ENCODE measurements around the gene GUCY1A1. TPM values are rescaled to one million over a fixed set of nuclear protein-coding genes. Genes with fewer than 3 reads are reported as not detected.

GUCY1A1 gene
- total and polyA plus RNA-seq, 2 of the 4 experiments (the other 2 are of a cell fraction), result 0.19 to 0.54 TPM

DNA sequence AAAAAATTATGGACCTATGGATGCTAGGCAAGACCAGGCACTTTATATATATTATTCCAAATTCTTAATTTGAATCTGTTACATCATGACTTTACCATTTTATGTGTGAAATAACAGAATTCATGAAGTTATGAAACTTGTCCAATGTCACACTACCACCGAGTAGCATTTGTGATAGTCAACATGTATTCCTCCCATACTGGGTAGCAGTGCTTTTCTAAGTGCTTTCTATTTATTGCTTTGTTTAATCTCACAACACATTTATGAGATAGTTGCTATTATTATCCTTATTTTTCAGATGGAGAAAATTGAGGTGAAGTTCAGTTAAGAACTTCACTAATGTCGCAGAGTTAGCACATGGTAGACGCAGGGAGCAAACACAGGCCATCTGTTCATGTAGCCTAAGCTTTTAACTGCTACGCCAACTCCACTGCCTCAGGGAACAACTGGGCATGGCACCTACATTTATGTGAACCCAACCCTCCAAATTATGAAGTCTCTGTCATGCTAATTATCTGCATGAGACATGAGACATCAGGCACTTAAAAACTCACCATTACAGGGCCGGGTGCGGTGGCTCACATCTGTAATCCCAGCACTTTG is 20.8 kb downstream of the GUCY1A1 start:
- no peak overlapping the region for H2BK5ac ChIP-seq (ENCODE audit: low read depth, low read length, poor library complexity, severe bottlenecking)
- no peaks in the 10 kb centered on the region for H3K36me3 ChIP-seq (ENCODE audit: control insufficient read depth, insufficient read depth, low read length)
- no peaks in the 10 kb centered on the region for H4K20me1 ChIP-seq (ENCODE audit: insufficient read depth, low read length)
- no peak overlapping the region for H3K23ac ChIP-seq (ENCODE audit: low read depth, low read length)
- H3K9me3 ChIP-seq (ENCODE audit: control insufficient read depth, insufficient read depth, low read length), result no peaks in the 10 kb centered on the region
- ATAC-seq (ENCODE audit: low read depth) (no peak), DNase-seq (no peak)
- H3K56ac ChIP-seq (ENCODE audit: extremely low read depth, insufficient read depth, low read length), result no peak overlapping the region
- H3K4me1 ChIP-seq (ENCODE audit: control insufficient read depth, insufficient read depth, low read length), result no peaks in the 10 kb centered on the region; the same call in 1 of the 2 replicates
- no peak overlapping the region for H2BK120ac ChIP-seq (ENCODE audit: low read depth, low read length)
- no peak overlapping the region for H2BK20ac ChIP-seq (ENCODE audit: low read depth, low read length)
- H3K9me1 ChIP-seq (ENCODE audit: insufficient read depth, low read length), result no peaks in the 10 kb centered on the region
- H3K18ac ChIP-seq (ENCODE audit: low read depth, low read length), result no peak overlapping the region
- CTCF ChIA-PET, result no interaction called here
- no TSS peak for BruUV-seq (replicated peaks)
- H2BK15ac ChIP-seq (ENCODE audit: low read depth, low read length), result no peak overlapping the region
- POLR2A ChIA-PET (ENCODE audit: unreplicated experiment), result no interaction called here
- no peak overlapping the region for H3K4me3 ChIP-seq (ENCODE audit: insufficient read depth, low read depth, low read length)
- H3K27ac ChIP-seq (ENCODE audit: insufficient read depth, low read length), result no peak overlapping the region
- H2AK9ac ChIP-seq (replicated peaks; ENCODE audit: low read depth, low read length, poor library complexity), result no peak overlapping the region
- WGBS, 2 experiments (ENCODE audit: extremely low coverage in 2 of 2, insufficient read length in 1 of 2), result no CpG with 5 or more reads among the region's 6 CpGs
- H2AK5ac ChIP-seq (ENCODE audit: low read depth, low read length), result no peak overlapping the region
- H3K14ac ChIP-seq (replicated peaks; ENCODE audit: low read depth, low read length), result no peak overlapping the region
- no peak overlapping the region for H3K9ac ChIP-seq (ENCODE audit: low read depth, low read length)
- no peak overlapping the region for H4K91ac ChIP-seq (ENCODE audit: insufficient read depth, low read depth, low read length)
- no peak overlapping the region for H3K4me2 ChIP-seq (ENCODE audit: low read depth, low read length)
- TF ChIP-seq CEBPB (IDR thresholded peaks at IDR 0.05; ENCODE audit: low read depth, low read length) (no peak), NFE2L2 (IDR thresholded peaks at IDR 0.05; ENCODE audit: low read depth, low read length) (no peak)
- no peak overlapping the region for H2AFZ ChIP-seq (replicated peaks; ENCODE audit: low read length, poor library complexity)
- no peak overlapping the region for H3K4ac ChIP-seq (ENCODE audit: low read depth, low read length)
- dilution Hi-C loops (cut with HindIII; ENCODE audit: low sequenced_read_pairs, unreplicated experiment) (no loop called here), in situ Hi-C loops (cut with MboI; ENCODE audit: low sequenced_read_pairs) (no loop called here), intact Hi-C loops (cut with micrococcal nuclease) (no loop called here)
- no peak overlapping the region for H4K5ac ChIP-seq (ENCODE audit: low read depth, low read length)
- H3K27me3 ChIP-seq (ENCODE audit: control insufficient read depth, insufficient read depth, low read length), result no peaks in the 10 kb centered on the region
- H3K79me1 ChIP-seq (ENCODE audit: low read depth in 1 of 2, low read length in 2 of 2), result no peaks in the 10 kb centered on the region
- no peak overlapping the region for H4K8ac ChIP-seq (ENCODE audit: low read depth in 2 of 2, low read length in 2 of 2)
